ENCODE measurements around the gene UCHL5. TPM values are rescaled to one million over a fixed set of nuclear protein-coding genes. Genes with fewer than 3 reads are reported as not detected.

The UCHL5 gene
- total and polyA plus RNA-seq, 2 of the 13 experiments (the other 11 are each of a cell fraction or from before 2014, with no cell fraction given) = 18.2 to 44.1 TPM

GRCh38 chr1:193104907-193105820 is 46.0 kb upstream of the UCHL5 start, which contains the start of gene GLRX2 (continued):
- TF ChIP-seq KIAA2018 (CRISPR knock-in tag; IDR thresholded peaks at IDR 0.05; ENCODE audit: borderline replicate concordance) (0 out of 2 replicates have a peak, but pooled peaks have one; percentile 9), FOXM1 (CRISPR knock-in tag; IDR thresholded peaks at IDR 0.05) (no peak), AHR (CRISPR knock-in tag; IDR thresholded peaks at IDR 0.05) (no peak), ZNF552 (CRISPR knock-in tag; IDR thresholded peaks at IDR 0.05; ENCODE audit: borderline replicate concordance) (0 out of 2 replicates have a peak, but pooled peaks have one; percentile 14), ZFY (CRISPR knock-in tag; IDR thresholded peaks at IDR 0.05) (peak; percentile 82), NONO (IDR thresholded peaks at IDR 0.05) (no peak), NONO (CRISPR knock-in tag; conservative IDR thresholded peaks at IDR 0.05) (peak; percentile 63), CREBL2 (CRISPR knock-in tag; IDR thresholded peaks at IDR 0.05; ENCODE audit: borderline replicate concordance) (no peak), JARID2 (CRISPR knock-in tag; IDR thresholded peaks at IDR 0.05; ENCODE audit: insufficient replicate concordance) (no peak), ZNF142 (CRISPR knock-in tag; IDR thresholded peaks at IDR 0.05) (0 out of 2 replicates have a peak, but pooled peaks have one; percentile 36), XRCC5 (optimal IDR thresholded peaks at IDR 0.05; ENCODE audit: low read length) (no peak), SRY (CRISPR knock-in tag; IDR thresholded peaks at IDR 0.05) (peak; percentile 72; the same call in 1 of the 2 replicates)

All from HepG2 (cell line).